ENCODE data around the gene SMPD4. TPM values are rescaled to one million over a fixed set of nuclear protein-coding genes. Genes with fewer than 3 reads are reported as not detected.

The SMPD4 gene
- total RNA-seq (2016; rRNA removed; fragmentation: Illumina TruSeq; extraction: Trizol) (70.5 and 72.5 TPM in 2 replicates), polyA plus RNA-seq (2011; rRNA removed) (63.2 and 69.0 TPM in 2 replicates), polyA minus RNA-seq (2011; rRNA and poly(A)+ RNA removed; ENCODE audit: low replicate concordance) (39.1 and 125 TPM in 2 replicates), Bru-seq, nascent RNA (percentile 81 among the genes with signal in this experiment), BruChase-seq, experiment 1, labeled RNA remaining after a 6-hour chase (percentile 90 among the genes with signal in this experiment), BruChase-seq, experiment 2, labeled RNA remaining after a 2-hour chase (percentile 87 among the genes with signal in this experiment)
- 16.2 and 16.4 TPM in 2 replicates for total RNA-seq (2016; cell fraction: cytosol; rRNA removed; fragmentation: Illumina TruSeq; extraction: Trizol; ENCODE audit: low read depth)
- total RNA-seq (2016; cell fraction: insoluble cytoplasmic fraction; rRNA removed; fragmentation: Illumina TruSeq; extraction: Trizol), result 63.3 and 71.6 TPM in 2 replicates
- 45.6 and 46.9 TPM in 2 replicates for total RNA-seq (2016; cell fraction: membrane; rRNA removed; fragmentation: Illumina TruSeq; extraction: Trizol)
- 70.7 and 77.5 TPM in 2 replicates for total RNA-seq (2016; cell fraction: nucleus; rRNA removed; fragmentation: Illumina TruSeq; extraction: Trizol)
- 27.2 and 39.1 TPM in 2 replicates for polyA plus RNA-seq (2011; cell fraction: cytosol; rRNA removed)
- 483 and 680 TPM in 2 replicates for polyA plus RNA-seq (2011; cell fraction: nucleus; rRNA removed)
- polyA plus RNA-seq (2012), result 53.0 and 69.5 TPM in 2 replicates
- polyA plus RNA-seq (2016; cell fraction: cytosol; fragmentation: Illumina TruSeq; extraction: Trizol; ENCODE audit: low read depth), result 12.9 and 14.8 TPM in 2 replicates
- polyA plus RNA-seq (2016; cell fraction: insoluble cytoplasmic fraction; fragmentation: Illumina TruSeq; extraction: Trizol; ENCODE audit: low read depth), result 81.9 and 105 TPM in 2 replicates
- 36.8 and 38.6 TPM in 2 replicates for polyA plus RNA-seq (2016; cell fraction: membrane; fragmentation: Illumina TruSeq; extraction: Trizol; ENCODE audit: low read depth)
- polyA plus RNA-seq (2016; cell fraction: nucleus; fragmentation: Illumina TruSeq; extraction: Trizol; ENCODE audit: insufficient read depth, low read depth), result 229 and 236 TPM in 2 replicates
- polyA minus RNA-seq (2011; cell fraction: cytosol; rRNA and poly(A)+ RNA removed), result 39.4 and 44.1 TPM in 2 replicates
- polyA minus RNA-seq (2011; cell fraction: nucleus; rRNA and poly(A)+ RNA removed), result 82.9 and 90.9 TPM in 2 replicates
- long read RNA-seq, experiment 1, full-length matches to known transcripts, result 20 of 62 reads
- long read RNA-seq, experiment 1, partial matches to known transcripts, result 22 of 62 reads
- long read RNA-seq, experiment 1, other reads (novel, unspliced or antisense), result 20 of 62 reads
- long read RNA-seq, experiment 2, full-length matches to known transcripts, result 61 of 171 reads
- long read RNA-seq, experiment 2, partial matches to known transcripts, result 41 of 171 reads
- long read RNA-seq, experiment 2, other reads (novel, unspliced or antisense), result 69 of 171 reads

- peaks cover 35% of the 10 kb centered on the region for H3K4me1 ChIP-seq (ENCODE audit: insufficient read depth, low read length)
- H3K9ac ChIP-seq (ENCODE audit: insufficient read depth, low read depth, low read length), result peak within 1 kb of the TSS; percentile 99
- peaks cover 5 to 17% of the 10 kb centered on the region in 2 experiments; a peak in 4 of 5 replicates for H3K36me3 ChIP-seq (replicated peaks in 1 of 2; ENCODE audit: control insufficient read depth in 1 of 2, insufficient read depth in 2 of 2, low read length in 2 of 2)
- DNase-seq (ENCODE audit: low spot score) (peak; percentile 96), ATAC-seq (peak; percentile 73), FAIRE-seq (peak; percentile 79)
- in situ Hi-C loops (cut with HindIII; ENCODE audit: extremely low pct_ligation_motif_present, low pct_unique_long_range_greater_than_20kb), result loop anchor here (5.0 to 25.0 kb wide), 2 partner anchors 151 to 1306 kb away; partner anchors contain the start of genes MZT2A and TUBA3D
- H2AFZ ChIP-seq (ENCODE audit: low read length), result no peak within 1 kb of the TSS
- H3K79me2 ChIP-seq (ENCODE audit: insufficient read depth, low read length), result peaks cover 71% of the 10 kb centered on the region
- POLR2A ChIA-PET, result interaction anchor here (0.7 to 1.8 kb wide), 9 partner anchors 11 to 174 kb away, joined by 3 to 32 read pairs (median 4); partner anchors contain the start of genes IMP4 and PTPN18
- BruUV-seq (replicated peaks), result no TSS peak
- CTCF ChIA-PET (ENCODE audit: low intra/inter-chr PET ratio, low total read pairs), result interaction anchor here (1.6 to 1.8 kb wide), 2 partner anchors 147 to 151 kb away, joined by 5 to 19 read pairs; no protein-coding TSS in a partner anchor
- H3K4me3 ChIP-seq (replicated peaks in 1 of 3; ENCODE audit: insufficient read depth in 1 of 3, low read depth in 2 of 3, low read length in 3 of 3), result peak within 1 kb of the TSS; percentile 97 to 99 (median 99)
- intact Hi-C loops (cut with micrococcal nuclease; ENCODE audit: unreplicated experiment), result loop anchor here (1.0 kb wide), 1 partner anchor 156 kb away; no protein-coding TSS in a partner anchor
- 0 out of 2 replicates have a peak, but pooled peaks cover 7% of the 10 kb centered on the region for H4K20me1 ChIP-seq (ENCODE audit: insufficient read depth, low read length)
- peak within 1 kb of the TSS; percentile 92 for H3K27ac ChIP-seq (ENCODE audit: extremely low read length, insufficient read depth, low read length)
- H3K9me3 ChIP-seq (ENCODE audit: low read length), result no peaks in the 10 kb centered on the region
- H3K4me2 ChIP-seq (ENCODE audit: low read depth, low read length), result peak within 1 kb of the TSS; percentile 85
- under 1% methylated on average over 24 of the region's 55 CpGs for WGBS (ENCODE audit: low lambda C conversion rate)
- peaks cover 0 to 4% of the 10 kb centered on the region in 2 experiments; a peak in 2 of 5 replicates for H3K27me3 ChIP-seq (ENCODE audit: control insufficient read depth in 1 of 2, insufficient read depth in 2 of 2, low read length in 2 of 2)
- TF ChIP-seq IRX3 (CRISPR knock-in tag; IDR thresholded peaks at IDR 0.05; ENCODE audit: borderline replicate concordance, low read depth), result peak; percentile 76; the same call in 1 of the 2 replicates
- no peak for TF ChIP-seq ATAD3A (CRISPR knock-in tag; IDR thresholded peaks at IDR 0.05)
- peak; percentile 92 for TF ChIP-seq MYC (CRISPR knock-in tag; IDR thresholded peaks at IDR 0.05; ENCODE audit: borderline replicate concordance)
- TF ChIP-seq EEA1 (CRISPR knock-in tag; IDR thresholded peaks at IDR 0.05; ENCODE audit: borderline replicate concordance), result 0 out of 2 replicates have a peak, but pooled peaks have one; percentile 57
- peak; percentile 72; the same call in 1 of the 2 replicates for TF ChIP-seq KDM5B (CRISPR knock-in tag; IDR thresholded peaks at IDR 0.05; ENCODE audit: borderline replicate concordance)
- TF ChIP-seq ZNF713 (CRISPR knock-in tag; IDR thresholded peaks at IDR 0.05), result no peak; the same call in 1 of the 2 replicates
- TF ChIP-seq ZNF761 (CRISPR knock-in tag; conservative IDR thresholded peaks at IDR 0.05), result peak; percentile 23; the same call in 1 of the 2 replicates
- no peak; the same call in 1 of the 2 replicates for TF ChIP-seq ZNF724P (CRISPR knock-in tag; IDR thresholded peaks at IDR 0.05; ENCODE audit: borderline replicate concordance)
- no peak; the same call in 1 of the 2 replicates for TF ChIP-seq CHCHD3 (CRISPR knock-in tag; IDR thresholded peaks at IDR 0.05)
- TF ChIP-seq ZNF687 (CRISPR knock-in tag; IDR thresholded peaks at IDR 0.05), result peak; percentile 80
- TF ChIP-seq ZNF503 (CRISPR knock-in tag; IDR thresholded peaks at IDR 0.05), result peak; percentile 32; the same call in 1 of the 2 replicates
Measured at GRCh38 chr2:130181325-130181879, at the start of gene SMPD4. SMPD4 (minus strand) TSS chr2:130181602; CDS start chr2:130176592, 5,010 bp downstream.

Measured in HepG2 (cell line).